Activated naive CD8-positive, alpha-beta T cell (primary cell): Measurements from ENCODE around the gene IL21.

ENCODE experiments used
- H3K27ac Mint-ChIP-seq: one replicate; pipeline ENCODE4 v1.8.0; 2021; ENCODE audit warnings: mixed read lengths
- H3K27me3 Mint-ChIP-seq: one replicate; pipeline ENCODE4 v1.8.0; 2021; ENCODE audit warnings: mixed read lengths
- H3K36me3 Mint-ChIP-seq: one replicate; pipeline ENCODE4 v1.8.0; 2021; ENCODE audit warnings: mixed read lengths
- H3K4me1 Mint-ChIP-seq: one replicate; pipeline ENCODE4 v1.8.0; 2021; ENCODE audit warnings: low read depth, mixed read lengths
- H3K4me3 Mint-ChIP-seq: one replicate; pipeline ENCODE4 v1.8.0; 2021; ENCODE audit warnings: mild to moderate bottlenecking, mixed read lengths
- H3K9me3 Mint-ChIP-seq: one replicate; pipeline ENCODE4 v1.8.0; 2021; ENCODE audit warnings: low read depth, mixed read lengths

Gene IL21

GRCh38 chr4:122652379-122652778 is 31.5 kb upstream of the IL21 start:
- Mint-ChIP-seq H3K9me3 (no peaks in the 10 kb centered on the region), H3K27ac (no peak overlapping the region), H3K4me1 (no peaks in the 10 kb centered on the region), H3K4me3 (no peak overlapping the region), H3K36me3 (peaks cover 2% of the 10 kb centered on the region), H3K27me3 (no peaks in the 10 kb centered on the region)

DNA sequence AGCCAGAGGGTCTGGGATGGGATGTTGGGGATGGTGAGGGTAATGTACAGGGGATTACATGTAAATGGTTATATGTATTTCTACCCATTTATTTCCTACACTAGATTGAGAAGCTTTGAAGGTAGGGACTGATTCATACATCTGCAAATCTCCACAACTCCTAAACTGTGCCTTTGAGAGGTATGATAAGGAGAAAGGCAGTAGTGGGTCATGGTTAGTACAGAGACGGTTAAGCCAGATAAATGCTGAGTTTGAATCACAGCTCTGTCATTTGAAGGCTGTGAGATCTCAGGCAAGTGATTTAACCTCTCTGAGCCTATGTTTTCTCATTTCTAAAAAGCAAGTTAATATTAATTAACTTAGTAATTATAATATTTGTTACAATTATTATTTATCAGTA is 29.3 kb upstream of the IL21 start:
- H3K27me3 Mint-ChIP-seq, result no peaks in the 10 kb centered on the region
- no peaks in the 10 kb centered on the region for H3K9me3 Mint-ChIP-seq
- H3K27ac Mint-ChIP-seq, result no peak overlapping the region
- no peaks in the 10 kb centered on the region for H3K4me1 Mint-ChIP-seq
- H3K36me3 Mint-ChIP-seq, result no peaks in the 10 kb centered on the region
- H3K4me3 Mint-ChIP-seq, result no peak overlapping the region

GRCh38 chr4:122647656-122648055 is 26.8 kb upstream of the IL21 start:
- Mint-ChIP-seq H3K27ac (no peak overlapping the region), H3K36me3 (no peaks in the 10 kb centered on the region), H3K4me3 (no peak overlapping the region), H3K4me1 (no peaks in the 10 kb centered on the region), H3K9me3 (no peaks in the 10 kb centered on the region), H3K27me3 (no peaks in the 10 kb centered on the region)

DNA sequence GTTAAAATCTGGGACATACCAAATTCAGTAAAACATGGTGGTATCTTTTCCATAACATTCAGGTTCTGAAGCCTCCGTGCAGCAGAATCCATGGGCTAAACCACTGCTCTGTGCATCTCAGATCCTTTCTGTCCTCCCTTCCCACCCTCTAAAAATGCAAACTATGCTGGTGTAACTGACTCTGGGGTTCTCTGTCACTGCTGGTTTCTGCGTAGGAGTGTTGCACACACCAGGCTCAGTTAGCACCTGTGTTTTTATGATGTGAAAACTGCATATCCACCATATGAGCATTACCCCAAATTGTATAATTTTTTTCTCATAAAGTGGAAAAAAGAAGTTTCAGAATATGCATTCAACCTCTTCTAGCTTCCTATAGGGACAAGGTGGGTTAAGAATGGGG is 22.4 kb upstream of the IL21 start:
- H3K27me3 Mint-ChIP-seq, result no peaks in the 10 kb centered on the region
- H3K27ac Mint-ChIP-seq, result no peak overlapping the region
- no peaks in the 10 kb centered on the region for H3K9me3 Mint-ChIP-seq
- H3K4me3 Mint-ChIP-seq, result no peak overlapping the region
- H3K4me1 Mint-ChIP-seq, result no peaks in the 10 kb centered on the region
- H3K36me3 Mint-ChIP-seq, result no peaks in the 10 kb centered on the region

- Mint-ChIP-seq H3K4me3 (no peak overlapping the region), H3K9me3 (no peaks in the 10 kb centered on the region), H3K4me1 (peaks cover 3% of the 10 kb centered on the region), H3K36me3 (no peaks in the 10 kb centered on the region), H3K27ac (no peak overlapping the region), H3K27me3 (peaks cover 1% of the 10 kb centered on the region)
Observed at GRCh38 chr4:122639181-122639580, 18.3 kb upstream of the IL21 start.

- Mint-ChIP-seq H3K4me3 (no peak overlapping the region), H3K36me3 (no peaks in the 10 kb centered on the region), H3K9me3 (no peaks in the 10 kb centered on the region), H3K27me3 (peaks cover 4% of the 10 kb centered on the region), H3K27ac (no peak overlapping the region), H3K4me1 (peaks cover 3% of the 10 kb centered on the region)
Observed at GRCh38 chr4:122636697-122637096, 15.8 kb upstream of the IL21 start.

- Mint-ChIP-seq H3K36me3 (no peaks in the 10 kb centered on the region), H3K4me3 (no peak overlapping the region), H3K9me3 (no peaks in the 10 kb centered on the region), H3K27me3 (peaks cover 4% of the 10 kb centered on the region), H3K27ac (no peak overlapping the region), H3K4me1 (peaks cover 3% of the 10 kb centered on the region)
Observed at GRCh38 chr4:122635205-122635604, 14.3 kb upstream of the IL21 start.

DNA sequence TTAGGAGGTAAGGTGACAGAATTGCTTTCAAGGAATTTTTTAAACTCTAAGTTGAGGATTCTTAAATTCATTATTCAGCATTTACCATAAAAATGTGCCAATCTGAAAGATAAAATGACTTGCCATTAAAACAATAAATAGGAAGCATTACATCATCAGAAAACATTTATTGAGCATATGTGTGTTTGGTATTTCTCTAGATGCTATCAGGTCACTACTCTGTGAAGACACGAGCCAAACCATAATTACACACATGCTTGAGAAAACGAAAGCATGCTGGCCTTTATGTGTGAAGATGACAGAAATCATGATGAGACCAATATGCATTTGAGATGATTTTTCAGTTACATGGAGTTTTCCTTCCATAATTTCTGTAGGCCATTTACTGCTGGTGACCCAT is 12.3 kb upstream of the IL21 start:
- Mint-ChIP-seq H3K9me3 (no peaks in the 10 kb centered on the region), H3K36me3 (no peaks in the 10 kb centered on the region), H3K27ac (no peak overlapping the region), H3K4me1 (peaks cover 3% of the 10 kb centered on the region), H3K27me3 (peaks cover 4% of the 10 kb centered on the region), H3K4me3 (no peak overlapping the region)

- no peak overlapping the region for H3K4me3 Mint-ChIP-seq
Observed at GRCh38 chr4:122632396-122633143, 11.7 kb upstream of the IL21 start.

DNA sequence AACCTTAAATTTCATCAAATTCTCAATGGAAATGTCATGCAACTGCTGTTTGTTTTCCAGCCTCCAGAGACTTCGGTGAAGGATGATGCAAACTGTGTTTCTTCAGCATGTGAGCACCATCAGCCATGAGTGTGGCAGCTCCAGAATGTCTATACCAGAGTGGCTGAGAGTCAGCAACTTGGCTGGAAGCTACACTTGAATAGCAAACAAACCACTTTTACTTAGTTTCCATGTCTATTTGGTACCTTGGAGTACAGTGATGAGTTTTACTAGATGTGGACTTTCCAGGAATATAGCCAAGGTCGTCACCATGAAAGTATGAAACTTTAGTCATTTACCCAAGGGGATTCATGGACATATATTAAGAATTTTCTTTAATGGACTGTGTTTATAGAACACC is 4.3 kb upstream of the IL21 start:
- Mint-ChIP-seq H3K36me3 (peaks cover 2% of the 10 kb centered on the region), H3K27ac (no peak overlapping the region), H3K4me3 (no peak overlapping the region), H3K27me3 (no peaks in the 10 kb centered on the region), H3K4me1 (no peaks in the 10 kb centered on the region), H3K9me3 (no peaks in the 10 kb centered on the region)

More at GRCh38 chr4:122632396-122633143, 11.7 kb upstream of the IL21 start:
- Mint-ChIP-seq H3K36me3 (no peaks in the 10 kb centered on the region), H3K27me3 (peaks cover 4% of the 10 kb centered on the region), H3K4me1 (peaks cover 3% of the 10 kb centered on the region), H3K27ac (no peak overlapping the region), H3K9me3 (no peaks in the 10 kb centered on the region)

GRCh38 chr4:122624205-122624604 is 3.3 kb upstream of the IL21 start:
- Mint-ChIP-seq H3K9me3 (no peaks in the 10 kb centered on the region), H3K4me3 (no peak overlapping the region), H3K27ac (no peak overlapping the region), H3K27me3 (no peaks in the 10 kb centered on the region), H3K4me1 (peaks cover under 1% of the 10 kb centered on the region), H3K36me3 (peaks cover 2% of the 10 kb centered on the region)

- peaks cover 2% of the 10 kb centered on the region for H3K4me1 Mint-ChIP-seq
- no peak overlapping the region for H3K4me3 Mint-ChIP-seq
- H3K36me3 Mint-ChIP-seq, result peaks cover 2% of the 10 kb centered on the region
- H3K9me3 Mint-ChIP-seq, result no peaks in the 10 kb centered on the region
- H3K27me3 Mint-ChIP-seq, result no peaks in the 10 kb centered on the region
- H3K27ac Mint-ChIP-seq, result no peak overlapping the region
Observed at GRCh38 chr4:122623637-122624166, 2.8 kb upstream of the IL21 start.

DNA sequence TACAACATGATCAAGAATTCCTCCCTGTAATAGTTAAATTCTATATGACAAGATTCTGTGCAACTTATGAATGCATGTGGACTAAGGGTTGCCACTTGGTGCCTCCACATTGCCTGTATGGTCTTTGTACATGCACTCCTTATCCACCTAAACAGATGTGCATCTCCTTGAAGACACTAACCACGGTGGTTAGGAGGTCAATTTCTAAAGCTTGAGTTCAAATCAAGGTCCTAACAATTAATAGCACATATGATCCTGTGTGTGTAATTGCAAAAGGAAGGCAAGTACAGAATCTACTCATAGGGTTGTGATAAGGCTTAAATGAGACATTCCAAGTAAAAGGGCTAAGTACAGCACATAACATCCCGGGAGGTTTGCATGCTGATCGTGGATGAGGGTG is 1.5 kb upstream of the IL21 start:
- Mint-ChIP-seq H3K27me3 (no peaks in the 10 kb centered on the region), H3K36me3 (peaks cover 2% of the 10 kb centered on the region), H3K27ac (no peak overlapping the region), H3K4me3 (no peak overlapping the region), H3K9me3 (no peaks in the 10 kb centered on the region), H3K4me1 (peaks cover 6% of the 10 kb centered on the region)

- Mint-ChIP-seq H3K4me3 (no peak overlapping the region), H3K9me3 (no peaks in the 10 kb centered on the region), H3K36me3 (peaks cover 2% of the 10 kb centered on the region), H3K27ac (no peak overlapping the region), H3K27me3 (no peaks in the 10 kb centered on the region), H3K4me1 (peaks cover 6% of the 10 kb centered on the region)
Observed at GRCh38 chr4:122619611-122620010, 1.3 kb downstream of the IL21 start.

DNA sequence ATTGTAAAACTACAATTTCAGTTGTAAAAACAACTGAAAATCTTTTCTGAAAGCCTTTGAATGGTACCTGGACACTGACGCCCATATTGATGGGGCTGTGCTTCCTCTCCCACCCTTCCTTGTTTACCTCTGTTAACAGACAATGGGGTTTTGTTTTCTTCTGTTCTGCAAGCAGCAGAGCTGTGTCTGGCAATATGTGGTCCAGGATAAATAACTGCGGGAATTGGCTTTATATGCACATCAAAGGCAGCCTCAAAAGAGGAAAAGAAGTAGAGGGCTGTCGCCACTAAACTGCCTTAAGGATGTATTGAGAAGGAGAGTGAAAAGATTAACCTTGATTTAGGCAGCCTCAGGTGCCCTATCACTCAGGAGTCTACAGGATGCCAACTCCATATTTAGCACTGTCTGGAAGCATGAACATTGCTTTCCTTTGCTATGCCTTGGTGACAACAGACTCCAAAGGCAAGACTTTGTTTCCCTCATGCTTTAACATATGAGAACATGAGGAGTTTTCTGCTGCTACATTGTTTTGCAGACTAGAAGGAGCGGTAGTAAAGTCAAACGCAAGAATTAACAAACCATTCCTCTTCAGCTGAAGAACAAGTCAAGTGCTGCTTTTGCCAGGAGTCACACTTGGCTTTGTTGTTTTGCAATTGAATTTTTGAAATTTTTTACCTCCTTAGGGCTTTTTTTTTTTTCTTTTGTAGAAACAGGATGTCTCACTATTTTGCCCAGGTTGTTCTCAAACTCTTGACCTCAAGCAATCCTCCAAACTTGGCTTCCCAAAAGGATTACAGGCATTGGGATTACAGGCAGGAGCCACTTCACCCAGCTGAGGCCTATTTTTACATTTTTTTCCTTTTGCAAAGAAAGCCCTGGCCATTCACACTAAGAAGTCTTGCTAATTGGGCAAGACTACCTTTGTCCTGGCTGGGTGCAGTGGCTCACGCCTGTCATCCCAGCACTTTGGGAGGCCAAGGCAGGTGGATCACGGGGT is 3.0 kb downstream of the IL21 start:
- H3K9me3 Mint-ChIP-seq, result no peaks in the 10 kb centered on the region
- H3K4me1 Mint-ChIP-seq, result peaks cover 6% of the 10 kb centered on the region
- H3K27me3 Mint-ChIP-seq, result no peaks in the 10 kb centered on the region
- H3K36me3 Mint-ChIP-seq, result peaks cover 2% of the 10 kb centered on the region
- no peak overlapping the region for H3K27ac Mint-ChIP-seq
- H3K4me3 Mint-ChIP-seq, result no peak overlapping the region
